ENCODE measurements around the gene SLC22A3.
"Not testable (repeated sequence)": the region's sequence is repeated elsewhere in the genome, so short reads cannot be mapped to it uniquely, and the experiment has no call there.

DNA sequence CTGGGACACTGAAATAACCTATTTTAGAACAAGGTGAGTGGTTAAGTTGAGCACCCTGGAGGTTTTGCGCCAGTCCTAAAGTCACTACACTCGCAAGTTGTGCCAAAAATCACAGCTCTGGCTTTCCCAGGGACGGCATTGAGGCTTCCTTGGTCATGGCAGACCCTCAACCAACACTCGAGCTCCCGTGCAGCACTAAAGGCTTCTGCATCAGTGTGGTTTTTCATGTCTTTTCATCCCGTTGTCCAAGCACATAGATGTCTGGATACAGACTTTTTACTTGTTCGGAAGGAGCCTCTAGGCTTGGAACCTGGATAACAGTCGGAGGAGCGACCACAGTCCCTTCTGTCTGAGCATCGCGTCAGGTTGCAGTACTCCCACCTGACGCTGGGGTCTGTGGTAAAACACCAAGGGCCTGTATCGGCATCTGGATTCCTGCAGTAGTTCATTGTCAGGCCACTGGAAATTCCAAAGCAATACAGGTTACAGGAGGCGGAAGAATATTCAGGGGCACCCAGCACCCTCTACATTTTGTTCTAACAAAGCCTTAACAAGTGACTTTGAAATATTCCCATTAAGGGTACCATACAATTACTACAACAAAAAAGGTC, 119.2 kb downstream of the SLC22A3 start:
- not testable (repeated sequence) for TF ChIP-seq CEBPB (IDR thresholded peaks at IDR 0.05; ENCODE audit: low read depth); SP1 (IDR thresholded peaks at IDR 0.05; ENCODE audit: low read depth); POLR2A (IDR thresholded peaks at IDR 0.05; ENCODE audit: borderline replicate concordance, extremely low read depth, insufficient read depth, insufficient read length); POLR2AphosphoS5 (IDR thresholded peaks at IDR 0.05; ENCODE audit: low read depth, low read length); RAD21 (IDR thresholded peaks at IDR 0.05; ENCODE audit: low read depth)
